HG03378 (cell line): ENCODE results near the gene FHL3.

ENCODE experiments used
- ATAC-seq: cut with Tn5 transposase; IDR thresholded peaks from one replicate; pipeline ENCODE4 v1.9.1; 2021; ENCODE audit warnings: mild to moderate bottlenecking, moderate library complexity; ENCODE audit not compliant: unreplicated experiment

Gene FHL3

GRCh38 chr1:38005195-38006007 lies at the start of gene FHL3:
Gene FHL3 (minus strand): TSS chr1:38005514. CDS start chr1:37999412, 6,102 bp downstream.
- no peak for ATAC-seq

- no peak for ATAC-seq
Measured at GRCh38 chr1:38053416-38054091, 48.2 kb upstream of the FHL3 start.

GRCh38 chr1:38052750-38053415 lies 47.6 kb upstream of the FHL3 start:
- no peak for ATAC-seq

- ATAC-seq = no peak
Measured at GRCh38 chr1:38051079-38051543, 45.8 kb upstream of the FHL3 start.

GRCh38 chr1:38050397-38051078 lies 45.2 kb upstream of the FHL3 start:
- ATAC-seq = no peak

- no peak for ATAC-seq
Measured at GRCh38 chr1:38047603-38048141, 42.4 kb upstream of the FHL3 start.

GRCh38 chr1:38046884-38047602 lies 41.7 kb upstream of the FHL3 start:
- no peak for ATAC-seq

- ATAC-seq = no peak
Measured at GRCh38 chr1:38046333-38046883, 41.1 kb upstream of the FHL3 start, which contains the start of gene POU3F1. Gene POU3F1 (minus strand): TSS chr1:38046793. CDS start chr1:38046743, 50 bp downstream.

GRCh38 chr1:38045401-38046332 lies 40.4 kb upstream of the FHL3 start:
- no peak for ATAC-seq

GRCh38 chr1:38044221-38045215 lies 39.2 kb upstream of the FHL3 start:
- no peak for ATAC-seq

GRCh38 chr1:38043036-38043747 lies 37.9 kb upstream of the FHL3 start:
- ATAC-seq = no peak

- ATAC-seq = no peak
Measured at GRCh38 chr1:38041936-38042834, 36.9 kb upstream of the FHL3 start.

- no peak for ATAC-seq
Measured at GRCh38 chr1:38039331-38040088, 34.2 kb upstream of the FHL3 start.

- no peak for ATAC-seq
Measured at GRCh38 chr1:38038861-38039260, 33.5 kb upstream of the FHL3 start.
